Muscle of leg (tissue), 11 donors: ENCODE results near the gene ATP10A. TPM values are rescaled to one million over a fixed set of nuclear protein-coding genes. Genes with fewer than 3 reads are reported as not detected.

Source experiments
- DNase-seq: peaks from one replicate; pipeline ENCODE4 v3.0.0; 2013
- H3K27ac ChIP-seq: one replicate; pipeline ENCODE4 v1.5.1; 2013; ENCODE audit warnings: mild to moderate bottlenecking, low read length, control low read depth
- H3K27me3 ChIP-seq: one replicate; pipeline ENCODE4 v1.6.1; 2013; ENCODE audit warnings: low read length; ENCODE audit not compliant: control insufficient read depth, insufficient read depth
- H3K36me3 ChIP-seq: one replicate; pipeline ENCODE4 v1.6.1; 2013; ENCODE audit warnings: low read length; ENCODE audit not compliant: control insufficient read depth, insufficient read depth
- H3K4me1 ChIP-seq: one replicate; pipeline ENCODE4 v1.6.1; 2013; ENCODE audit warnings: low read length; ENCODE audit not compliant: control insufficient read depth, insufficient read depth
- H3K4me3 ChIP-seq: one replicate; pipeline ENCODE4 v1.5.1; 2013; ENCODE audit warnings: low read length, control low read depth
- H3K9me3 ChIP-seq: replicated peaks from 2 replicates; pipeline ENCODE4 v1.6.1; 2013; ENCODE audit warnings: low read depth, low read length; ENCODE audit not compliant: control insufficient read depth
- WGBS: methylation state at CpG from one replicate; pipeline ENCODE4 v1.1.5; 2013; ENCODE audit warnings: missing lambda C conversion rate; ENCODE audit not compliant: insufficient coverage; 5-methylcytosine and 5-hydroxymethylcytosine counted together
- polyA plus RNA-seq, 8 donors: library from polyadenylated mRNA; unstranded; fragments of 120-200 nt; gene quantifications; one replicate each; pipeline versions ENCODE4 v1.2.1 to v1.2.3, GENCODE V29; 2013; ENCODE audit warnings: inconsistent platforms in 1 of 8, low replicate concordance in 1 of 8; ENCODE audit not compliant: insufficient read length in 8 of 8, insufficient read depth in 1 of 8
- total RNA-seq: library from RNA; stranded (reverse); fragments of 120-200 nt; gene quantifications from one replicate; pipeline ENCODE4 v1.2.4, GENCODE V29; 2013

The ATP10A gene
- total and polyA plus RNA-seq, 9 donors = 1.9 to 4.9 (median 2.7) TPM

DNA sequence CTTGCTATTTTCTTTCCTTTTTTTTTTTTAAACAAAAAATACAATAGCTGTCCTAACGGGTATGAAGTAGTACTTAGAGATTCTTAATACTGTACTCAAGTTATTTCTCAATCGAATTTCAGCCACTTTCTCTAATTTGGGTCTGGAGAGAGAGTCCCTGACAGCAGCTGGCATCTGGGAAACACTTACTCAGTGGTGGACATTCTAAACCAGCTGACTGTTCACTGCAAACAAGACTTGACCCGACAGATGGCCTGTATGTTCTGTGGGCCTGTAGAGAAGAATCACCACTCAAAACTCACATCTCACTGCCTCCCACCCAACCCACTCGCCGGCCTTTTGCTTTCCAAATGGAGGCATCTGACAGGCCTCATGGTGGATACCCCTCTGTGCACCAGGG is 199.6 kb downstream of the ATP10A start:
- no peak overlapping the region for H3K4me3 ChIP-seq
- WGBS = no CpG with 5 or more reads among the region's 5 CpGs
- H3K27ac ChIP-seq = no peak overlapping the region
- DNase-seq = no peak
- peaks cover 2% of the 10 kb centered on the region for H3K27me3 ChIP-seq
- H3K36me3 ChIP-seq = no peaks in the 10 kb centered on the region
- peaks cover 2% of the 10 kb centered on the region for H3K4me1 ChIP-seq
- no peaks in the 10 kb centered on the region for H3K9me3 ChIP-seq

DNA sequence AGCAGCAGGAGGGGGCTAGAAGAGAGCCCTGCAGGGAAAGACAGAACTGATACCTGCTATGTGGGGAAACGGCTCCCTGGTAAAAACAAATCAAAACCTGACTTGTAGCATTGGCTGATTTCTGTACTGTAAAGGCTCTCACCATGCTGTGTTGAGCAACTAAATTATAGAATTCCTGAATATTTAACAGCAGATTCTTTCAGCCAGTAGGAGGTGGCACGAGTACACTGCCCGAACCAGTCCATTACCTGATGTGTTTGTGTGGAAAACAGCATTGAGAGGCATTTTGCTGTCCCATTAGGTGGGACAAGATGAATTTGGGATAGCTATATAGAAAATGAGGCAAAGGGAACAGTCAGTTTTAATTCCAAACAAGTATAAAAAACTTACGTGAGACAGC is 201.2 kb downstream of the ATP10A start:
- Histone ChIP-seq H3K36me3 (no peaks in the 10 kb centered on the region), H3K27me3 (peaks cover 2% of the 10 kb centered on the region), H3K4me1 (peaks cover 2% of the 10 kb centered on the region), H3K27ac (no peak overlapping the region), H3K4me3 (no peak overlapping the region), H3K9me3 (no peaks in the 10 kb centered on the region)
- no CpG with 5 or more reads among the region's 4 CpGs for WGBS
- no peak for DNase-seq

DNA sequence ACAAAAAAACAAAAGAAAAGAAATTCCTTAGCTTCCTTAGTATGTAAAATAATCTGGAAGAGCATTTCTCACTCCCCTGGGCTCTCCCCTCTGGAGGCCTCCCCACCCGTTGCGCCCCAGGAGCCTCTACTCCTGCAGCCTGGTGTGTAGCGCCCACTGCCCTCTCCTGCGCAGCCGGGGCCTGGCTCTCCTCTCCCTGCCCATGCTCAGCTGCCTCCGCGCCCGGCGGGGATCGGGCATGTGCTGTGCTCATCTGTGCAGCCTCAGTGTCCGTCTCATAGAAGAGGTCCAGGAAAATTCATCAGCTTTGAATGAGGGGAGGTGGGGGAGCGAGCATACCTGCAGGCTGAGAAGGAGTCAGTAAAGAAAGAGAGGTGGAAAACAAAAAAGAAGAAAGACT is 203.9 kb downstream of the ATP10A start:
- WGBS = 92% methylated on average over 8 of the region's 12 CpGs
- no peak for DNase-seq

DNA sequence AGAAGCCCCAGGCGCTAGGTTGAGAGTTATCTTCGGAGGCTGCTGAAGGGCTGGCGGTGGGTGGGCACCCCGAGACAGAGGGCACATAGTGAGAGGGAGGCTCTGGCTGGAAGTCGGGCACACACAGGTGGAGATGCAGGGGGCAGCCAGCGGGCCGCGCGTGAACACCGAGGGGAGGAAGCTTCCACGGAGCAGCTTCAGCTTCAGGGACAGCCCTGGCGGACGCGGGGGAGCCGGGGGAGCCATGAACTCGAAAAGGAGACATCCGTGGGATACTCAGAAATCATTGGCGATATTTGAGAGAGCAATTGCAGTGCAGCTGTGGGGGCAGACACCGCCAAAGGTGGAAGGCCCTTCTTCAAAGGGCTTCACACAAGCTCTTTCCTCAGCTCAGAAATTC is 204.6 kb downstream of the ATP10A start:
- DNase-seq = no peak
- Histone ChIP-seq H3K9me3 (no peaks in the 10 kb centered on the region), H3K27ac (no peak overlapping the region), H3K4me3 (no peak overlapping the region), H3K36me3 (no peaks in the 10 kb centered on the region), H3K27me3 (peaks cover 2% of the 10 kb centered on the region), H3K4me1 (peaks cover 1% of the 10 kb centered on the region)
- WGBS = 90% methylated on average over 19 of the region's 19 CpGs

More for the DNA sequence above, 203.9 kb downstream of the ATP10A start:
- Histone ChIP-seq H3K4me3 (no peak overlapping the region), H3K4me1 (peaks cover 2% of the 10 kb centered on the region), H3K9me3 (no peaks in the 10 kb centered on the region), H3K27me3 (peaks cover 2% of the 10 kb centered on the region), H3K27ac (no peak overlapping the region), H3K36me3 (no peaks in the 10 kb centered on the region)

DNA sequence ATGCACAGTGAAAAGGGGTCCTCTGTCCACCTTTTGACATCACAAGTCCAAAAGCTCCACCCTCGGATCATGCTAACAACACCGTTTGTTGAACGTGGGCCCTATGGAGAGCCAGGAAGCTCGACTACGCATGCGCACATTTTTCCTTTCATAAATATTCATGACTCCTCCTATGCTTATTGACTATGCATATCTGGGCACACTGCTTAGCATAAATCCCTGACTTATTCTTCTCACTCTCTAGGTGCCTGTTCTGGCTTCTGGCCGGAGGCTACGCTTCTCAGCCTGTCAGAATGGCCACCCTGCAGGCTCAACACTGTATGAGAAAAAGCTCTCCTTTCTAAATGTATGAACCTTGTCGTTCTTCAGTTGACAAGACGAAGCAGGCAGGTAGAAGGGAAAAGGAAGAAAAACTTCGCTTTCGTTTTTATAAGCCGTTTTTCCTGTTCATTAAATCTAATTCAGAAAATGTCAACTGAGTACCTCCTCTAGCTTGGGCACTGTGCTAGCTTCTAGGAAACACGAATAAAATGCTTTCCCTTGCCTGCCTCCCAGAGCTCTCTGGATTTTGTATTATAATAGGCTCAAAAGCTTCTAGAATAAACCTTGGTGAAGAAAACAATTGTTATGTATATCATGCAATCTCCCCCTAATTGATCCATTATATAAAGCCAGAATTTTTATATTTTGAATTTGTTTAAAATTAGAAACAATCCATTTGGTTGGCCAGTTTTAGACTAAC is 207.7 kb downstream of the ATP10A start:
- H3K27ac ChIP-seq = no peak overlapping the region
- no peak overlapping the region for H3K4me3 ChIP-seq
- WGBS = 82% methylated on average over 8 of the region's 14 CpGs
- H3K27me3 ChIP-seq = peaks cover 2% of the 10 kb centered on the region
- no peaks in the 10 kb centered on the region for H3K9me3 ChIP-seq
- H3K36me3 ChIP-seq = no peaks in the 10 kb centered on the region
- H3K4me1 ChIP-seq = peaks cover under 1% of the 10 kb centered on the region
- no peak for DNase-seq

DNA sequence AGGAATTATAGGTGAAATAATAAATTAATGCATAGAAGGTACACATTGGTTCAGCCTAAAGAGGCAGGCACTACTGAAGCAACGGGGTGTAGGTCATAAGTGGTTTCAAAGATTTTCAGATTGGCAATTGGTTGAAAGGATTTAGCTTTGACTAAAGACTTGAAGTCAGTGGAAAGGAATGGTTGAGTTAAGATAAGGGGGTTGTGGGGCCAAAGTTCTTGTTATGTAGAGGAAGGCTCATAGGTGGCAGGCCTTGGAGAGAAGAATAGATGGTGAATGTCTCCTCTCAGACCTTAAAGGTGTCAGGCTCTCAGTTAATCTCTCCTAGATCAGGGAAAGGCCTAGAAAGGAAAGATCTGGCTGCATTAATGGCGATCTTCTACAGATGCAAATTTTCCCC is 209.8 kb downstream of the ATP10A start:
- Histone ChIP-seq H3K27me3 (no peaks in the 10 kb centered on the region), H3K27ac (no peak overlapping the region), H3K4me1 (peaks cover 5% of the 10 kb centered on the region), H3K36me3 (no peaks in the 10 kb centered on the region), H3K4me3 (no peak overlapping the region), H3K9me3 (no peaks in the 10 kb centered on the region)
- no peak for DNase-seq
- WGBS = 75% methylated on average over 1 of the region's 2 CpGs

DNA sequence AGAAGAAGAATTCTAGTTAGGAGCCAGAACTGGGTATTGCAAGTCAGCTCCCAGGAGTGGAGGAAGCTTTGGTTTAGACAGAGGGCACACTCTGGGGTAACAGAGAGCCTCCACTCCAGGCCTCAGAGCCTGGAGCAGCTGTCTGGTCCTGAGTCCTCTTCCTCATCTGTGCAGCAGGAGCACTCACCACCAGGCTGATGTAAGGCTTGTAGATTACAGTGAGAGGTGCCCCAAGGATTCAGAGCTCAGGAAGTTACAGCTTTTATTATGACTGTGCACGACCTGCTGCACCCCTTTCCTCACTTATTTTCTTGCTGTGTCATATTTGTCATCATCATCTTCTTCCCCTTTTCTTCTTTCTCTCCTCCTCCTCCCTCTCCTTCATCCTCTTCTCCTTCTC is 210.4 kb downstream of the ATP10A start:
- Histone ChIP-seq H3K9me3 (no peaks in the 10 kb centered on the region), H3K36me3 (no peaks in the 10 kb centered on the region), H3K4me3 (no peak overlapping the region), H3K27me3 (no peaks in the 10 kb centered on the region), H3K27ac (no peak overlapping the region), H3K4me1 (peaks cover 5% of the 10 kb centered on the region)
- no peak for DNase-seq
- 20% methylated on average over 1 of the region's 1 CpG for WGBS

DNA sequence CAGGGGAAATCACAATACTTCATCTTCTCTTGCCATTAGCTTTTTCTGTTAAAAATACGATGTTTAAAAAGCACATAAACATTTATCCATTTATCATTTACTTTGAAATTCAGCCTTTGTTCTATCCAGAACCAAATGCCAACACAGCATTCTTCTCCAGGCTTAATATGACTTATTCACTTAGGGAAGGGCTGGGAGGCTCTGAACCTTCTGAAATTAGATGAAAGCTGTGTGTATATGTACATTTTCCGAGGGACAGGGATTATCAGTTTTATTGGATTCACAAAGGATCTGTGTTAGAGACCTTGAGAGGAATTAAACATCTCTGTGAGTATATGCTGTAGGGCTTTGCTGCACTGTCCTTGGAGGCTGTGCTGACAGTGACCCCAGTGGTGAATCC is 213.7 kb downstream of the ATP10A start:
- H3K36me3 ChIP-seq = no peaks in the 10 kb centered on the region
- no peak overlapping the region for H3K27ac ChIP-seq
- no peak overlapping the region for H3K4me3 ChIP-seq
- no peaks in the 10 kb centered on the region for H3K9me3 ChIP-seq
- WGBS = 9% methylated on average over 1 of the region's 2 CpGs
- no peaks in the 10 kb centered on the region for H3K27me3 ChIP-seq
- H3K4me1 ChIP-seq = peaks cover 5% of the 10 kb centered on the region
- DNase-seq = no peak

DNA sequence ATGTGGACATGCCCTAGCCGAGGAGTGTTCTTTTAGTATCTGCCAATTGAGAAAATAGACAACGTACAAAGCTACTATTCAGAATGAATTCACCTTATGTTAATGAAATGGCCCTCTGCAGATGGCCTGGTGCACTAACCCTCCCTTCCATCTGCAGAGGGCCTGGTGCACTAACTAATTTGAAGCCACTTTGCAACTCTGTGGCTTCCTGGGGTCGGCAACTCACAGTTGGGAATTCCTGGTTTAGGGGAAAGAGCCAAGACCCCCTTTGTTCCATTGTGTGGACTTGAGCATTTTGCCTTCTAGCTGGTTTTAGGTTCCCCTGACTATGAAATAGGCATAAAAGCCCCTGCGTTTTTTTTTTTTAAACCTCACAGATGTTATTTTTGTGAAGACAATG is 220.0 kb downstream of the ATP10A start:
- 60% methylated on average over 1 of the region's 4 CpGs for WGBS
- Histone ChIP-seq H3K27ac (no peak overlapping the region), H3K27me3 (no peaks in the 10 kb centered on the region), H3K36me3 (no peaks in the 10 kb centered on the region), H3K4me1 (peaks cover 12% of the 10 kb centered on the region), H3K4me3 (no peak overlapping the region), H3K9me3 (no peaks in the 10 kb centered on the region)
- DNase-seq = no peak

DNA sequence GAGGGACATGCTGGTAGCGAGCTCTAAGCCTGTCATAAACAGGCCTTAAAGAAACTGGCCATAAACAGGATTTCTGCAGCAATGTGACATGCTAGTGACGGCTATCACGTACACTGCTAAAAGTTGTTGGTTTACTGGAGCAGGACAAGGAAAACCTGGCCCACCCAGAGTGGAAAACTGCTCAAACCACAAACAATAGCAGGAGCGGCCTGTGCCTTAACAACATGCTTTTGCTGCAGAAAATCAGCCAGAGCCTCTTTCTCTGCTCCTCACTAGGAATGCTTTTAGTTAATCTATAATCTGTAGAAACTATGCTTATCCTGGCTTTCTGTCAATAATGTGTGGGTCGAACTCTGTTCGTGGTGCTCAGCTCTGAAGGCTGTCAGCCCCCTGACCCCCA is 221.4 kb downstream of the ATP10A start:
- Histone ChIP-seq H3K27me3 (no peaks in the 10 kb centered on the region), H3K27ac (no peak overlapping the region), H3K36me3 (no peaks in the 10 kb centered on the region), H3K9me3 (no peaks in the 10 kb centered on the region), H3K4me1 (peaks cover 12% of the 10 kb centered on the region), H3K4me3 (no peak overlapping the region)
- WGBS = 6% methylated on average over 2 of the region's 6 CpGs
- DNase-seq = no peak

DNA sequence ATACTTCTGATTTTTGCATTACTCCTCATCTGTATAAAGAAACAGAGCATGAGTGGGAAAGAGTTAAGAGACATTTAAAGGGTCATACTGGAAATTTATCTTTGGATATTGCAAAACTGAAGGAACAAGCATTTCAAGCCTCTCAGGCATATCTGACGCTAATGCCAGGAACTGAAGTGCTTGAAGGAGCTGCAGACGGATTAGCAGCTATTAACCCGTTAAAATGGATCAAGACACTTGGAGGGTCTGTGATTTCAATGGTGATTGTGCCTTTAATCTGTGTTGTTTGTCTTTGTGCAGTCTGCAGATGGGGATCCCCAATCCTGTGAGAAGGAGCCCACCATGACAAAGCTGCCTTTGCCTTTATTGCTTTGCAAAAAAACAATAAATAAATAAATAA is 221.8 kb downstream of the ATP10A start:
- Histone ChIP-seq H3K36me3 (no peaks in the 10 kb centered on the region), H3K27ac (no peak overlapping the region), H3K4me3 (no peak overlapping the region), H3K27me3 (no peaks in the 10 kb centered on the region), H3K4me1 (peaks cover 12% of the 10 kb centered on the region), H3K9me3 (no peaks in the 10 kb centered on the region)
- DNase-seq = no peak
- 0% methylated on average over 2 of the region's 3 CpGs for WGBS
